ENCODE measurements around the gene BATF2.

DNA sequence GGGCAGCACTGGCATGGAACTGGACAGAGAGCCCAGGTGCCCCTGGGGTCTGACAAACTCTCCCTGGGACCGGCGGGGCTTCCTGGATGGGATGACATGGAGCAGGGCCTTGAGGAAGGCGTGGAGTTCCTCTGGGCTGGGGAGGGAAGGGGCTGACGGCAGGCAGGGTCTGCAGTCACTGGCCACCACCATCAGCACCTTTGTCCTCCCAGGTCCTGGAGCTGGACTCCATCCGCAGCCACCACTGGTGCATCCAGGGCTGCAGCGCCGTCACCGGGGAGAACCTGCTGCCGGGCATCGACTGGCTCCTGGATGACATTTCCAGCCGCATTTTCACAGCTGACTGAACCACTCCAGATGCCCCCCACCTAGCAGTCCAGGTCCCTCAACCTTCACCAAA lies 24.7 kb upstream of the BATF2 start:
- TF ChIP-seq POLR2AphosphoS5 (IDR thresholded peaks at IDR 0.05) (no peak), EZH2 (IDR thresholded peaks at IDR 0.05; ENCODE audit: borderline replicate concordance, insufficient read depth, low read length, poor library complexity, severe bottlenecking) (no peak), CTCF (IDR thresholded peaks at IDR 0.05; ENCODE audit: poor library complexity, severe bottlenecking) (no peak), REST (IDR thresholded peaks at IDR 0.05; ENCODE audit: borderline replicate concordance) (no peak), EP300 (conservative IDR thresholded peaks at IDR 0.05; ENCODE audit: poor library complexity, severe bottlenecking) (no peak), RAD21 (conservative IDR thresholded peaks at IDR 0.05) (no peak)

Data from neural cell (in vitro differentiated cells).